HG03108 (cell line): ENCODE results near the gene CHCHD5.

Source experiments
- ATAC-seq: cut with Tn5 transposase; IDR thresholded peaks from one replicate; pipeline ENCODE4 v1.9.1; 2021; ENCODE audit warnings: moderate library complexity; ENCODE audit not compliant: unreplicated experiment

CHCHD5 gene

GRCh38 chr2:112623913-112624777 lies 39.7 kb downstream of the CHCHD5 start:
- no peak for ATAC-seq

GRCh38 chr2:112625474-112626114 lies 41.2 kb downstream of the CHCHD5 start:
- no peak for ATAC-seq

- no peak for ATAC-seq
Observed at GRCh38 chr2:112626604-112627059, 42.2 kb downstream of the CHCHD5 start.

DNA sequence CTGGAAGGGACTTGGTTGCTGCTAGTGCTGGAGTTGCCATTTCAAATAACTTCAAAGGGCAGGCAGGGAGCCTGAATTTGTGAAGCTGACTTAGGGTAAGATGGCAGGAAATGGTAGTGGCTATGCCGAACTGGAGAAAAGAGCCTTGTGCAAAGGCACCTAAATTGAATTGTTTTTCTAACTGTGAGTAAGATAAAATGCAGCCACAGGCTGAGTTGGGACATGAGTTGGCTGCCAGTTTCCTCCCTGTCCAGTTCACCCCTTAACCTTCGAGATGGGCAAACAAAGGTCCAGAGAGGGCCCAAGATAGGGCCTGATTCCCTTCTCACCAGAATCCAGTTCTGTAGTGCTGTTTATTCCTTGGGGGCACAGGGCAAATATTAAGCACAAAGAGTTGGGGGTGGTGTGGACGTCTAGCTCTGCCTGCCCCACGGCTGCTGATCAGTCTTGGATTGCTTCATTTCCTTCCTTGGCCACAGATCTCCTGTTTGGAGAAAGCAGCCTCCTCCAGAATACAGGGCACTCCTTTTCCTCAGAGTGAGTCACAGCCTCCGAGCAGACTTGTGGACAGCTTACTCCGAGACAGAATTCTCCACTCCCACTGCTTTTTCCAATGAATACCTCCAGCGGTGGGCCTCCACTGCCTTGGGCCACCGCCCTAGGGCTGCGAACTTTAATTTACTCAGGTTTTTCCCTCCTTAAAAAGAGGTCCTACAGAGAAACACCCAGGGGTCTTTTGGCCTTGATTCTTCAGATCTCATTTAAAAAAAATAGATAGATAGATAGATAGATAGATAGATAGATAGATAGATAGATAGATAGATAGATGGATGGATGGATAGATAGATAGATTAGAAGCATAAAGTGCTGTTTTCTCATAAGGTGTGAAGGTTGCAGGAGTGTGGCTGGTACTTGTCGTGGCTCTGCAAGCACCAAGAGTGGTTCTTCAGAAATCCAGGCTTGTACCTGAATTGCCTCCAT lies 42.9 kb downstream of the CHCHD5 start:
- ATAC-seq = no peak

GRCh38 chr2:112629224-112629623 lies 44.8 kb downstream of the CHCHD5 start:
- no peak for ATAC-seq

GRCh38 chr2:112629823-112630222 lies 45.4 kb downstream of the CHCHD5 start:
- ATAC-seq = no peak

DNA sequence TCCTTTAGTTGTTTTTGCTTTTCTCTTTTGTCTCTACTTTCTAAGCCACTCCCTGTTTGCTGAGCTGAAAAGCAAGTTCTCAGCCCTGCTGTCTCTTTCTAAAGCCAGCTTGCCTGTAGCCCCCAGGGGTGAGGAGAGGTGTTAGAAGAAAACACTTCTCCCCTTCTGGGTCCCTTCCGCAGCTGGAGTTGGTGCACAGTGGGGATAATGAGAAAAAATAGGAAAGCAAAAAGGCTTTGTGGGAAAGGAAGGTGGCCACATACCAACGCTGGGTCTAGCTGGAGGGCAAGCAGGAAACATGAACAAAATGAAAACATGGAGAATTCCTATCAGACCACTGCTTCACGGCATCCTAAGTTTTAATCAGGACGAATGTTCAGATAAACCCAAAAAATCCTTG lies 45.9 kb downstream of the CHCHD5 start:
- ATAC-seq = no peak

- no peak for ATAC-seq
Observed at GRCh38 chr2:112633708-112634107, 49.3 kb downstream of the CHCHD5 start.

- ATAC-seq = no peak
Observed at GRCh38 chr2:112634153-112634873, 49.9 kb downstream of the CHCHD5 start.

DNA sequence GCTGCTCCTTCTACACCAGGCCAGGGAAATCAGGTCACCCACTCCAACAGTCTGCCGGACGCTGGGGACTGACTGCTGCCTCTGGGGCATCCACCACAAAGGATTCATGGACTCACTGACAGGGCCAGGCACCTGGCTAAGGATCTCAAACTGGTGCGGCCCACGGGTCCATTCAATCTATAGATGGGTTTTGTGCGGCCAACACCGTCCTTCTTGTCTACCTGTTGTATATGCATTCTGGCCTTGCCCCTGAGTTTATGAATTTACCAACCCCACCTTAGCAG lies 50.4 kb downstream of the CHCHD5 start:
- ATAC-seq = no peak

DNA sequence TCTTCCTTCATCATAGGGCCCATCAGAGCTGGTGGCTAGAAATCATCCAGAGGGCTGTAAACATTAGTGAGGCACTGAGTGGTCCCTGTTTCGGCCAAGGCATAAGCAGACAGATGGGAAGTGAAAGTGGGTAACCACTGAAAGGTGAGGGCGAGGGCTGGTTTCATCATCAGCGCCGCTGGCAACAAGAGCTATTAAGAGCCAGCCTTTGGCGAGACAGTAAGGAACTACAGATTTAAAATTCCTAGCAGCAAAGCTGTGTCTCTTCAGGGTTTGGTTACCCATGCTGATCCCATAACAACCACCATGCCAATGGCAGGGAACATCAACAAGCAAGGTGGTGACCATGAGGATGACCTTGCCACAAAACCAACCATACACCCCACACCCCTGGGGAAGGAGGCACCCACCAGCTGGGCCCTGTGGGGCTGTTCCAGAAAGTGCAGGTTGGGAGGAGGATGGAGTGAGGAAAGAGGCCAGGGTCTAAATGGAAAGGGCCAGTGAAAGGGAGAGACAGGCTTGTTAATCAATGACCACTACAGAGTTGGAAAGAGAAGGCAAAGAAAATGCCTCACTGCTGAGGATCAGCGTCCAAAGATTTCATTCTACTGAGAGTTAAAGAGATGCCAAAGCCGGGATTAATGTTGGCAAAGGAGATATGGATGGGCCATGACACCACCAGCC lies 52.3 kb downstream of the CHCHD5 start:
- ATAC-seq = peak; percentile 93

DNA sequence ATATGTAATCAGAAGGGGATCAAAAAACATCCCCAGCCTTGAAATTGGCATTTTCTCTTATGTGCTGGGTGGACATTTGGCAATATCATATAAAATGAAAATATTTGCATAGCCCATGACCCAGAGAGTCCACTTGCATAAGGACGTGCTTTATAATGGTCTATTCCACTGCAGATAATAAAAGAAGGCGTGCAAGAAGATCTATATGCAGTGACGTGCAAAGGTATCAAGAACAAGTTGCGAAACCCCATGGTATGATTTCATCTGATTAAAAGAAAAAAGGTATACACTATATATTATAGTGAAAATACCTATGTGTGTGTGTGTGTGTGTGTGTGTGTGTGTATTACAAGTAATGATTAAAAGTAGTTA lies 52.9 kb downstream of the CHCHD5 start:
- no peak for ATAC-seq
